Psoas muscle (tissue), 8 donors: Measurements from ENCODE around the gene ERLIN1. TPM values are rescaled to one million over a fixed set of nuclear protein-coding genes. Genes with fewer than 3 reads are reported as not detected.

Experiments used
- ATAC-seq, 4 donors: fragments of 200-7000 bp; cut with Tn5 transposase; one replicate each; pipeline ENCODE4 v1.9.1; 2020; ENCODE audit warnings: moderate library complexity in 3 of 4, mild to moderate bottlenecking in 2 of 4
- DNase-seq, 2 donors: peaks; one replicate each; pipeline ENCODE4 v3.0.0-alpha.2; 2020
- H3K27ac ChIP-seq: fragments of 200-600 bp; one replicate; pipeline ENCODE4 v1.8.0; 2022
- H3K27me3 ChIP-seq, 3 donors: fragments of 200-600 bp in 1 of 3; one replicate each; pipeline versions ENCODE4 v1.6.1 to v1.8.0; 2013 to 2022; ENCODE audit warnings: low read length in 2 of 3, mild to moderate bottlenecking in 2 of 3, moderate library complexity in 1 of 3; ENCODE audit not compliant: insufficient read depth in 3 of 3
- H3K36me3 ChIP-seq, 2 donors: fragments of 200-600 bp in 1 of 2; one replicate each; pipeline versions ENCODE4 v1.6.1 to v1.8.0; 2013 to 2022; ENCODE audit warnings: low read depth in 1 of 2, mild to moderate bottlenecking in 1 of 2, moderate library complexity in 1 of 2; ENCODE audit not compliant: insufficient read depth in 1 of 2
- H3K4me1 ChIP-seq: fragments of 200-600 bp; one replicate; pipeline ENCODE4 v1.8.0; 2022
- H3K4me3 ChIP-seq: fragments of 200-600 bp; one replicate; pipeline ENCODE4 v1.8.0; 2022; ENCODE audit warnings: mild to moderate bottlenecking
- H3K9me3 ChIP-seq: fragments of 200-600 bp; one replicate; pipeline ENCODE4 v1.8.0; 2022
- WGBS, 3 donors: extraction: QIAGEN DNeasy Blood & Tissue Kit; methylation state at CpG; one replicate each; pipeline versions ENCODE4 v1.1.6 to v1.1.7; 2013; 5-methylcytosine and 5-hydroxymethylcytosine counted together
- intact Hi-C, 2 donors: fragments of 100-400 bp; cut with DNase I; formaldehyde crosslinking; loops; one replicate each; pipeline versions ENCODE4 v1.11.0 to v1.14.2; 2022
- polyA plus RNA-seq, 3 donors: library from polyadenylated mRNA; stranded (reverse); fragments of 200-250 nt; gene quantifications; one replicate each; pipeline ENCODE4 v1.2.3, GENCODE V29; 2013
- total RNA-seq, 4 donors: library from RNA; stranded (reverse); fragmentation: NEBNext Ultra II Directional in 2 of 4; extraction: Animal tissue kit (Norgen Biotek cat#: 25700) in 2 of 4; gene quantifications; one replicate each; pipeline versions ENCODE4 v1.2.1 to v1.2.4, GENCODE V29; 2021 to 2023
- TF ChIP-seq, protein P1 (sequence below): fragments of 200-600 bp; IDR thresholded peaks from one replicate; pipeline ENCODE4 v1.8.0; 2022; ENCODE audit warnings: antibody characterized with exemption
- donor health status: healthy with polysubstance abuse.
- donor health status: DM: no; HTN: no; CAD: no; lungs with moderate emphysema.
- donor health status: Bipolar disorder and iron deficiency.
- donor health status: healthy.
- donor health status: DM: yes; HTN: yes; CAD: no.
- donor health status: DM: no; HTN: no; CAD: no.
- donor health status: DM: no; HTN: no; CAD: no.
- donor health status: DM: yes; HTN: yes; CAD: no.

Gene ERLIN1
- total and polyA plus RNA-seq, 7 donors: 6.8 to 15.2 (median 11.5) TPM

DNA sequence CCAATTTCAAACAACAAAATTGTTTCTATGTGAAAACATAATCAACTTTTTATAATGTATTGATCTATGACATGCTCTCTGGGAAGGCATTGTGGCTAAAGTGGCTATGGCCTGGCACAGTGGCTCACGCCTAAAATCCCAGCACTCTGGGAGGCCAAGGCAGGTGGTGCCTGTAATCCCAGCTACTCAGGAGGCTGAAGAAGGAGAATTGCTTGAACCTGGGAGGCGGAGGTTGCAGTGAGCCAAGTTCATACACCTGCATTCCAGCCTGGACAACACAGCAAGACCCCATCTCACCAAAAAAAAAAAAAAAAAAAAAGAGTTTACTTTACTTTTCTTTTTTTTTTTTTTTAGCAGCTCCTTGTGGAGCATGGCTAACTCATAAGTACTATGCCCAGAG lies 65.3 kb downstream of the ERLIN1 start:
- intact Hi-C loops: no loop called here
- Histone ChIP-seq H3K36me3 (no peaks in the 10 kb centered on the region), H3K4me1 (no peaks in the 10 kb centered on the region), H3K27ac (no peak overlapping the region), H3K9me3 (no peaks in the 10 kb centered on the region), H3K4me3 (no peak overlapping the region), H3K27me3 (peaks cover 0 to 21% (median 0%) of the 10 kb centered on the region in 3 donors)
- 88 to 98% (median 90%) methylated on average over 2 of the region's 2 CpGs for WGBS, 3 donors
- ATAC-seq (no peak), DNase-seq (no peak)
- TF ChIP-seq, protein P1, sequence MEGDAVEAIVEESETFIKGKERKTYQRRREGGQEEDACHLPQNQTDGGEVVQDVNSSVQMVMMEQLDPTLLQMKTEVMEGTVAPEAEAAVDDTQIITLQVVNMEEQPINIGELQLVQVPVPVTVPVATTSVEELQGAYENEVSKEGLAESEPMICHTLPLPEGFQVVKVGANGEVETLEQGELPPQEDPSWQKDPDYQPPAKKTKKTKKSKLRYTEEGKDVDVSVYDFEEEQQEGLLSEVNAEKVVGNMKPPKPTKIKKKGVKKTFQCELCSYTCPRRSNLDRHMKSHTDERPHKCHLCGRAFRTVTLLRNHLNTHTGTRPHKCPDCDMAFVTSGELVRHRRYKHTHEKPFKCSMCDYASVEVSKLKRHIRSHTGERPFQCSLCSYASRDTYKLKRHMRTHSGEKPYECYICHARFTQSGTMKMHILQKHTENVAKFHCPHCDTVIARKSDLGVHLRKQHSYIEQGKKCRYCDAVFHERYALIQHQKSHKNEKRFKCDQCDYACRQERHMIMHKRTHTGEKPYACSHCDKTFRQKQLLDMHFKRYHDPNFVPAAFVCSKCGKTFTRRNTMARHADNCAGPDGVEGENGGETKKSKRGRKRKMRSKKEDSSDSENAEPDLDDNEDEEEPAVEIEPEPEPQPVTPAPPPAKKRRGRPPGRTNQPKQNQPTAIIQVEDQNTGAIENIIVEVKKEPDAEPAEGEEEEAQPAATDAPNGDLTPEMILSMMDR: no peak

DNA sequence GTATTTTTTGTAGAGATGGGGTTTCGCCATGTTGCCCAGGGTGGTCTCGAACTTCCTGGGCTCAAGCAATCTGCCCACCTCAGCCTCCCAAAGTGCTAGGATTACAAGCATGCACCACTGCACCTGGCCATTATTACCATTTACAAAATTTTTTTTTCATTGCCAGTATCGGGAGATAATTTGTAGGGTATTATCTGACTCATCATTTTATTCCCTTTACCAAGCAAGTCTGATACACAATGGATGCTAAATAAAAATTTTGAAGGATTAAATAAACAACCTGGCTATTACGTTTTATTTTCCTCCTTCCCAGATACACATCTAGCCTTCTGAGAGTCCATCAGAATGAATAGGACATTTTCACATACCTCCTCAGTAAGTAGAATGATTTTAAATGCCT lies 66.1 kb downstream of the ERLIN1 start:
- no peak for DNase-seq
- TF ChIP-seq, protein P1: no peak
- no peaks in the 10 kb centered on the region for H3K36me3 ChIP-seq
- intact Hi-C loops: no loop called here
- H3K4me1 ChIP-seq: no peaks in the 10 kb centered on the region
- ATAC-seq: no peak
- H3K27ac ChIP-seq: no peak overlapping the region
- peaks cover 0 to 22% (median 0%) of the 10 kb centered on the region in 3 donors for H3K27me3 ChIP-seq
- H3K9me3 ChIP-seq: no peaks in the 10 kb centered on the region
- H3K4me3 ChIP-seq: no peak overlapping the region
- WGBS, 3 donors: 87 to 91% (median 90%) methylated on average over 4 of the region's 4 CpGs

DNA sequence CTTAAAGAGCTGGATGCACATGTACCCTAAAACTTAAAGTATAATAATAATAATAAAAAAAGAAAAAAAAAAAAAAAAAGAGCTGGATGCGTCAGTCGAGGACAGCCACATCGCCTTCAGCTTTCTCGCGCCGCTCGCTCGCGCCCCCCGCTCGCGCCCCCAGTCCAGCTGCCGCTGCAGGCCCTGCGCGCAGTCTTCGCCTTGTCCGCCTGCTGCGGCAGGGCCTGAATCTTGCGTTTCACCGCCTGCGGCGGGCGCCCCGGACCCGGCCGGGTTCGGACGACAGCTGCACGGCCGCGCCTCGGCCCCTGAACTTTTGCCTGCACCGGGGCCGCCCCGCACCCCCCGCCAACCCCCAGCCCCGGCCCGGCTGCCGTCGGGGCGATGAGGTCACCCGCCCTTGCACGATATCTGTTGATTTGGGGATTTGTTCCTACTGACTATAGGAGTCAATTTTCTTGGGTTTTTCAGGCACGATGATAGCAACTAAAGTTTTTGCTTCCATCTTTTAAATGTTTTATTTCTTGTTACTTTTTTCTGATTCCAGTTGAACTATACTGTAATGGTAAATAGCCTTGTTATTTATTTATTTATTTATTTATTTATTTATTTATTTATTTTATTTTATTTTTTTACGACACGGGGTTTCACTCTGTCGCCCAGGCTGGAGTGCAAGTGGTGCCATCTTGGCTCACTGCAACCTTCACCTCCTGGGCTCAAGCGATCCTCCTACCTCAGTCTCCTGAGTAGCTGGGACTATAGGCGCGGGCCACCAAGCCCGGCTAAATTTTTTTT lies 70.7 kb downstream of the ERLIN1 start:
- peaks cover 0 to 28% (median 0%) of the 10 kb centered on the region in 3 donors for H3K27me3 ChIP-seq
- H3K9me3 ChIP-seq: no peaks in the 10 kb centered on the region
- TF ChIP-seq, protein P1: no peak
- no peak overlapping the region for H3K27ac ChIP-seq
- no peaks in the 10 kb centered on the region for H3K36me3 ChIP-seq
- H3K4me3 ChIP-seq: peak overlapping the region; percentile 29
- ATAC-seq (no peak), DNase-seq (no peak)
- WGBS, 3 donors: 20 to 24% (median 22%) methylated on average over 49 to 51 of the region's 51 CpGs
- H3K4me1 ChIP-seq: no peaks in the 10 kb centered on the region
- intact Hi-C loops: no loop called here

DNA sequence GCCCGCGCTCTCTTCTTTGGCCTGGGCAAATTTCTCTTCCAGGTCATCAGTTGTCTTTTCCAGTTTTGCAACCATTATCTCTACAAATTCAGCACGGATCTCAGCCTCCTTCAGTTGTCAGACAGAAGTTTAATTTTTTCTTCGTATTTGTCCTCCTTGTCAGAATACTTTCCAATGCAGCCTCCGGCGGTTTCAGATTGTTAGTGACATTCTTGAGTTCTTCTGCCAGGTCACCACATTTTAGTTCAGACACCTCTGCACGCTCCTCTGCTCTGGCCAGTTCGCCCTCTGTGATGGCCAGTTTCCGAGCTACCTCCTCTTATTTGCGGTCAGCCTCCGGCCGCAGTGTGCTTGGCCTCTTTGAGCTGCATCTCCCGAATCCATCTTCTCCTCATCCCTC lies 71.4 kb downstream of the ERLIN1 start:
- H3K4me1 ChIP-seq: no peaks in the 10 kb centered on the region
- no peak overlapping the region for H3K27ac ChIP-seq
- TF ChIP-seq, protein P1: no peak
- intact Hi-C loops: no loop called here
- H3K36me3 ChIP-seq: no peaks in the 10 kb centered on the region
- ATAC-seq (no peak), DNase-seq (no peak)
- WGBS, 3 donors: 85 to 92% (median 91%) methylated on average over 13 of the region's 13 CpGs
- no peak overlapping the region for H3K4me3 ChIP-seq
- peaks cover 0 to 28% (median 0%) of the 10 kb centered on the region in 3 donors for H3K27me3 ChIP-seq
- H3K9me3 ChIP-seq: no peaks in the 10 kb centered on the region

GRCh38 chr10:100109670-100110069 lies 76.2 kb downstream of the ERLIN1 start:
- Histone ChIP-seq H3K4me3 (no peak overlapping the region), H3K36me3 (no peaks in the 10 kb centered on the region), H3K9me3 (no peaks in the 10 kb centered on the region), H3K4me1 (no peaks in the 10 kb centered on the region), H3K27ac (no peak overlapping the region), H3K27me3 (peaks cover 0 to 5% (median 0%) of the 10 kb centered on the region in 3 donors)
- ATAC-seq: no peak
- WGBS, 3 donors: 42 to 46% (median 46%) methylated on average over 3 of the region's 3 CpGs
- TF ChIP-seq, protein P1: no peak
- intact Hi-C loops: no loop called here
- DNase-seq: no peak
